Stimulated activated CD4-positive, alpha-beta T cell treated with anti-CD3 and anti-CD28 coated beads, Interleukin-1b, Interleukin-23, amount 100 ng/mL, for 4 hours (primary cell): ENCODE data around the gene UTP25.

Experiments used
- DNase-seq, 2 donors: peaks; one replicate each; pipeline ENCODE4 v3.0.0-alpha.2; 2020; ENCODE audit warnings: low read depth in 2 of 2

UTP25 gene

GRCh38 chr1:209839875-209840546 is 12.2 kb downstream of the UTP25 start:
- no peak for DNase-seq

GRCh38 chr1:209840611-209841010 is 12.8 kb downstream of the UTP25 start:
- no peak for DNase-seq

GRCh38 chr1:209844695-209845407 is 17.1 kb downstream of the UTP25 start:
- no peak for DNase-seq

- DNase-seq: no peak
Measured at GRCh38 chr1:209845408-209845725, 17.6 kb downstream of the UTP25 start.

GRCh38 chr1:209849388-209849787 is 21.6 kb downstream of the UTP25 start:
- DNase-seq: no peak

GRCh38 chr1:209850342-209850979 is 22.7 kb downstream of the UTP25 start:
- DNase-seq: peak; percentile 15 to 33

- DNase-seq: no peak
Measured at GRCh38 chr1:209853676-209854075, 25.9 kb downstream of the UTP25 start.

GRCh38 chr1:209854196-209854595 is 26.4 kb downstream of the UTP25 start:
- no peak for DNase-seq

GRCh38 chr1:209855006-209855405 is 27.2 kb downstream of the UTP25 start:
- DNase-seq: no peak

GRCh38 chr1:209855623-209856022 is 27.9 kb downstream of the UTP25 start:
- no peak for DNase-seq

GRCh38 chr1:209858561-209859103 is 30.9 kb downstream of the UTP25 start:
- DNase-seq: no peak

GRCh38 chr1:209860293-209860881 is 32.6 kb downstream of the UTP25 start:
- DNase-seq: peak; percentile 60 to 66

- no peak for DNase-seq
Measured at GRCh38 chr1:209861242-209861641, 33.5 kb downstream of the UTP25 start.

- DNase-seq: no peak
Measured at GRCh38 chr1:209862391-209863356, 34.9 kb downstream of the UTP25 start.

- DNase-seq: no peak
Measured at GRCh38 chr1:209863766-209864485, 36.2 kb downstream of the UTP25 start.

GRCh38 chr1:209866201-209866600 is 38.4 kb downstream of the UTP25 start:
- DNase-seq: no peak

GRCh38 chr1:209869291-209870149 is 41.7 kb downstream of the UTP25 start:
- no peak for DNase-seq

GRCh38 chr1:209870151-209870831 is 42.5 kb downstream of the UTP25 start:
- no peak for DNase-seq

- no peak for DNase-seq
Measured at GRCh38 chr1:209871006-209871405, 43.2 kb downstream of the UTP25 start.
